GM12891 (cell line): ENCODE data around the gene TRIM28.

ENCODE experiments used
- PAX5 ChIP-seq: IDR thresholded peaks from 2 replicates; pipeline ENCODE4 v1.6.1; 2011; ENCODE audit warnings: low read length, moderate library complexity, mild to moderate bottlenecking; ENCODE audit not compliant: insufficient read depth, severe bottlenecking
- POLR2A ChIP-seq: IDR thresholded peaks from 2 replicates; pipeline ENCODE4 v1.6.1; 2011; ENCODE audit warnings: low read depth, low read length, control low read depth
- POLR2AphosphoS5 ChIP-seq: IDR thresholded peaks from 2 replicates; pipeline ENCODE4 v1.6.1; 2011; ENCODE audit warnings: low read depth, low read length, control low read depth
- TAF1 ChIP-seq: IDR thresholded peaks from 2 replicates; pipeline ENCODE4 v1.6.1; 2011; ENCODE audit warnings: low read depth, low read length, control low read depth

- no peak for TF ChIP-seq POLR2A
- TF ChIP-seq POLR2AphosphoS5, result no peak
- TF ChIP-seq PAX5, result no peak
- TF ChIP-seq TAF1, result no peak
These were observed 34.2 kb upstream of the TRIM28 start for GRCh38 chr19:58509731-58510083.
